AG04449 (cell line): ENCODE data around the gene C19orf25.

Source experiments
- CTCF ChIA-PET: fragments of 350-600 bp; formaldehyde crosslinking; extraction: SDS; loops from one replicate; lab custom pipeline; 2021; ENCODE audit warnings: antibody characterized with exemption; lab: Yijun Ruan, JAX
- POLR2A ChIA-PET: fragments of 400-600, 350-600 bp; formaldehyde crosslinking; extraction: SDS; loops from one replicate; lab custom pipeline; 2020; ENCODE audit warnings: antibody characterized with exemption, inconsistent platforms; lab: Yijun Ruan, JAX
- DNase-seq: peaks from one replicate; pipeline ENCODE4 v3.0.0-alpha.2; 2010; ENCODE audit warnings: low read depth, low spot score
- H3K4me3 ChIP-seq: 2 replicates; pipeline ENCODE4 v1.5.1; 2011; ENCODE audit warnings: low read depth, mild to moderate bottlenecking, control low read depth, low read length
- CTCF ChIP-seq: IDR thresholded peaks from one replicate; pipeline ENCODE4 v1.5.1; 2011; ENCODE audit warnings: mild to moderate bottlenecking, moderate library complexity, low read length, control low read depth, inconsistent platforms; ENCODE audit not compliant: insufficient read depth; ENCODE audit errors: missing control alignments

Gene C19orf25

DNA sequence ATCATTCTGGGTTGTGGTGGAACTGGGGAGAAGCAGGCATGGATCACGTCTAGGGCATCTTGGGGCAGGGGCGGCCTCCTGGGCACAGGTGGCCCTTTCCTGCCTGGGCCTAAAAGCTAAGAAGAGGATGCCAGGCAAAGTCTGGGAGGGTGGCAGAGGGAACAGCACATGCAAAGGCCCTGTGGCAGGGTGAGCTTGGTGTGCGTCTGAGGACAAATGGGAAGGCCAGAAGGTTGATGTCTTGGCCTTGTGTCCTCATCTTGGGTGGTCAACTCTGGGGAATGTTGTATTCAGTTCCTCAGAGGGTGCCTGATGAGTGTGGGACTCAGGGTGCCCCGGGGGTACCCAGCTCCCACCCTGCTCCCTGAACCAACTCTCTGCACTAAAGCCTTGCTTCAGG lies 39.5 kb upstream of the C19orf25 start:
- no peak for TF ChIP-seq CTCF

GRCh38 chr19:1516395-1516753 lies 37.4 kb upstream of the C19orf25 start:
- CTCF ChIA-PET = no interaction called here
- TF ChIP-seq CTCF = no peak
- H3K4me3 ChIP-seq = no peak overlapping the region
- POLR2A ChIA-PET = interaction anchor here (1.2 kb wide), 1 partner anchor 8 kb away, joined by 5 read pairs; no protein-coding TSS in a partner anchor
- no peak for DNase-seq

More for the DNA sequence above, 39.5 kb upstream of the C19orf25 start:
- H3K4me3 ChIP-seq = no peak overlapping the region
- ChIA-PET CTCF (interaction anchor here (1.0 to 1.3 kb wide), 3 partner anchors 9 to 28 kb away, joined by 3 to 4 read pairs (median 3); no protein-coding TSS in a partner anchor), POLR2A (no interaction called here)
- no peak for DNase-seq

- CTCF ChIA-PET = interaction anchor here (1.0 to 1.6 kb wide), 2 partner anchors 12 to 55 kb away, joined by 3 to 4 read pairs; no protein-coding TSS in a partner anchor
- no peak for DNase-seq
- no peak for TF ChIP-seq CTCF
- no peak overlapping the region for H3K4me3 ChIP-seq
- POLR2A ChIA-PET = interaction anchor here (0.5 kb wide), 1 partner anchor 12 kb away, joined by 3 read pairs; no protein-coding TSS in a partner anchor
Observed at GRCh38 chr19:1514986-1515721, 36.1 kb upstream of the C19orf25 start.

- POLR2A ChIA-PET = no interaction called here
- no peak for DNase-seq
- H3K4me3 ChIP-seq = no peak overlapping the region
- no peak for TF ChIP-seq CTCF
- CTCF ChIA-PET = interaction anchor here (1.0 to 1.6 kb wide), 2 partner anchors 13 to 54 kb away, joined by 3 to 4 read pairs; no protein-coding TSS in a partner anchor
Observed at GRCh38 chr19:1514295-1514661, 35.3 kb upstream of the C19orf25 start.

GRCh38 chr19:1513499-1514294 lies 34.7 kb upstream of the C19orf25 start:
- peak overlapping the region; percentile 60 for H3K4me3 ChIP-seq
- TF ChIP-seq CTCF = peak; percentile 80
- POLR2A ChIA-PET = no interaction called here
- DNase-seq = no peak
- CTCF ChIA-PET = interaction anchor here (1.0 to 1.6 kb wide), 2 partner anchors 14 to 53 kb away, joined by 3 to 4 read pairs; no protein-coding TSS in a partner anchor
